Endometrial microvascular endothelial cells (primary cell): ENCODE data around the gene RHOD. TPM values are rescaled to one million over a fixed set of nuclear protein-coding genes. Genes with fewer than 3 reads are reported as not detected.

Experiments used
- in situ Hi-C: cut with HindIII; loops from 2 replicates; pipeline ENCODE4 v1.10.0; 2017; ENCODE audit warnings: low sequenced_read_pairs, low pct_unique_long_range_greater_than_20kb; ENCODE audit errors: inconsistent ontology term
- total RNA-seq: library from RNA; depleted of rRNA; stranded (reverse); fragments of >200 nt; gene quantifications from one replicate; pipeline ENCODE4 v1.2.3, GENCODE V29; 2015; ENCODE audit errors: inconsistent ontology term

Gene RHOD
- total RNA-seq, 1 donor from 2014 or later: 11.1 TPM

DNA sequence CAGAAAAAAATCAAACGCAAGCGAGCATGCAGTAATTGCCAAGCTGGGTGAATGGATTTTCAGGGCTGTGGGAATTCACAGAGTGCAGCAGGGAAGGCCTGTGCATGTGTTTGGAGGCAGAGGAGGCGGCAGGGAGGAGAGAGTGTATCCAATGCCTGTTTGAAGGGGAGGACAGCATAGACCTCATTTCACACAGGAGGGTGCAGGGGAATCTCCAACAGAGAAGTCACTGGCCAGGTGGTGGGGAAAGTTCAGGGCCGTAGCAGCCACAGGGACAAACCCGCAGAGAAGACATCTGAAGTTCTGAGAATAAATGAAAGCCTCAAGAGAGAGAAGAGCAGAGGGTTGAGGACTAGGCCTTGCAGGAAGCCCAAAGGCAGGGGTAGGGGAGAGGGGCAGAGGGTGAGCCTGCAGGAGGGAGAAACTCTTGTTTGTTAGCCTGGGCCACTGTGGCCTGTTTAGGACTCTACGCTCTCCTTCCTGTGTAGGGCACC is 43.2 kb downstream of the RHOD start:
- in situ Hi-C loops: no loop called here

DNA sequence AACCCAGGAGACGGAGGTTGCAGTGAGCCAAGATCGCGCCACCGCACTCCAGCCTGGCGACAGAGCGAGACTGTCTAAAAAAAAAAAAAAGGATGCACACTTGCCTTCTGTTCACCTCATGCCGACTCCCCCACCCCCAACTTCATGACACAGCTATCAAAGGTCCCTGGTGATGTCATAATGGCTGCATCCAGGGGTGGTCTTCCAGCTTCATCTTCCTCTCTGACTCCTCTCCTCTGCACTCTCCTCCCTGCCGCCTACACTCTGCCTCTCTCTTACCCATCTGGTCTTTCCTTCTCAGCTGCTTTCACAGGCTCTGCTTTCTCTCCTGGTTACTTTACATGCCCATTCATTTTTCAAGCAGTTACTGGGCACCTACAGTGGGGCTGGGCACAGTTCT is 46.0 kb downstream of the RHOD start:
- in situ Hi-C loops: no loop called here

DNA sequence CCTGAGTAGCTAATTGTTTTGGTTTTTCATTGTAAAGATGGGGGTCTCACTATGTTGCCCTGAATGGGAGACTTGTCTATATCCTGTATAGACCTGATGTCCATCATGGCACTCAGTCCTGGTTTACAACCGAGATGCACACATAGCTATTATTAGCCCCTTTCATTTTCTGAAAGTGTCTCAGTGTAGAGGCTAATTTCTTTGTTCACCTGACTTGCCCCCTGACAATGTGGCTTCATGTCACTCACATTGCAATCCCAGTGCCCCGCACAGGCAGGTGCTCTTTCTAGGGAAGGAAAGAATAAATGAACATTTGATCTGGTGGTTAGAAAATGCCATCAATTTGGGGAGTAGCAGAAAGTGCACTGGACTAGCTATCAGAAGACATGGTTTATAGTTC is 49.3 kb downstream of the RHOD start:
- in situ Hi-C loops: no loop called here

DNA sequence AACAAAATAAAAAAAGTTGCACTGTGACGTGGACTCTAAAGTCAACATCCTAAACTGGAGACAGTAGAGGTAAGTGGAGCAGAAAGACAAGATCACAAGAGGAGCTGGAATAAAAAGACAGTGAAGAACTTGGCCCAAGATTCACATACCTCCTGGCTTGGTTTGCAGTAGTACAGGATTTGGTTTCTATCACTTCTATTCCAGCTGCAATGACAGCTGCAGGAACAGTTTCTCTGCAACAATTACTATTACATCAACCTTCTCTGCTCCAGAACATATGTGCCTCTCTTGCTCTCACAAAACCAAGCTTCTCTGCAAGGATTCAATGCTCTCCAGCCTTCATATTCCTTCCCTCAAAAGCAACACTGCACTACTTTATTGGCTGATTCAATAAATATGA is 54.6 kb downstream of the RHOD start:
- in situ Hi-C loops: no loop called here

DNA sequence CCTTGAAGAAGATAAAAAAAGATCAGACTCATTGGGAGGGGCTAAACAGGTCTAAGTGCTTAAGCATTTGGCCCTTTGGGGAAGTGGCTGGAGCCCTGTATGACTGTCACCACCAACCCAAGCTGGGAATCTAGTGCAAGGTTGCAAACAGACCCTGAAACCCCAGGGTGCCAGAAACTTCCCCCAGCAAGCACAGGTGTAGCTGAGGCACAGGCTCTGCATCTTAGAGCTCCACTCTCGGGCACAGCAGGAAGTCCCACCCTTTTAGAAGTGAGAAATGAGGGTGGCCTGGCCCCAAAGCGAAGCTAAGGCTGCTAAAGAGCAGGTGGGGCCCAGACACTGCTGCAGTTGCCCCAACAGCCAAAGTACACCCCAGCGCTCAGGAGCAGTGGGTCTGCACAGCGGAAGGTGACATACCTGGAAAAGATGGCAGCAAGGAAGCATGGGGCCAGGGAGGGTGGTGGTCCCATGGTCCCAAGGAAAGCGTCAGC is 56.6 kb downstream of the RHOD start:
- in situ Hi-C loops: no loop called here

DNA sequence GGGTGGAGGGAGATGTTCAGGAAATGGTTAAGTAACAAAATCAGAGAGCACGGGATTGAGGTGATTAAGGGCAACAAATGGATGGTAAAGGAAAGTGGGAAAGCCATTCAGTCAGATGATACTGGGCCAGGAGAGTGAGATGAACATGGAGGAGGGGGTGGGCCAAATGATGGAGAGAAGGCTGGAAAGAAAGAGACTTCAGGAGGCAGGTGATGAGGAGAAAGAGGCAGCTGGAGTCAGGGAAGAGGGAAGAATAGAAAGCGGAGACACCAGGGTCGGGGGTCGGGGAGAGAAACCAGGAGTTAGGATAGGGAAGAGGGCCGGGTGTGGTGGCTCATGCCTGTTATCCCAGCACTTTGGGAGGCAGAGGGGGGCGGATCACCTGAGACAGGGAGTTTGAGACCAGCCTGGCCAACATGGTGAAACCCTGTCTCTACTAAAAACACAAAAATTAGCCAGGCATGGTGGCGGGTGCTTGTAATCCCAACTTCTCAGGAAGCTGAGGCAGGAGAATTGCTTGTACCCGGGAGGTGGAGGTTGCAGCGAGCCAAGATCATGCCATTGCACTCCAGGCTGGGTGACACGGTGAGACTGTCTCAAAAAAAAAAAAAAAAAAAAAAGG is 57.7 kb downstream of the RHOD start:
- in situ Hi-C loops: no loop called here

DNA sequence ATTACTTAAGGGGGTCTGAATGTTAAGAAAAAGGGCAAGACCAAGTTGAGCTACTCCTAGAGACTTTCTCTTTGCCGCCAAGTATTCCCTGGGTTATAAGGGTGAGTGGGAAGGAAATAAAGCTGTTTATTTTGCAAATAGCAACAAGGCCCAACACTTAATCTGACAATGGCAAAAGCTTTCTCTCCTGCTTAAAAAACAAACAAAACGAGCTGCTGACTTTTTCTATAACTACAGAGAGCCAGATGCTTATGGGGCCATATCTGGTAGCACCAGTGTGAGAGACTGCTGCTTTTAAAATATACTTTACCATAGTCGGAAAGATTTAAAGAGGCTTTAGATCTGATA is 60.1 kb downstream of the RHOD start:
- in situ Hi-C loops: no loop called here

DNA sequence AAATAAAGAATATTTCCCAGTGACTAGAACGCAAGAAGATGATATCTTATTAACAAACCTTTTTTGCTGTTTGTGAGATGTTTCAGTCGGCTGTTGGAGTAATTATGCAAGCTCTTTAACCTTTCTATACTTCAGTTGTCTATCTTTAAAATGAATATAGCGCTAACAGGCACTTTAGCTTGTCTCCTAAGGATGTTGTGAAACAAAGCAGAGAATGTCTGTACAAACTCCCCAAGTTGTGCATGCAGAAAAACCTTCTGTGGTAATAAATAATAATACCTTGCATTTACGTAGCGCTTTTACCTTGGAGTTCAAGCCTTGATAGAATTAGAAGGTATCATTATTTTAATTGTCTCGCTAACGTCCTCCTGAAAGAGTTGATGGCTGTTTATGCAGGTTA is 60.5 kb downstream of the RHOD start:
- in situ Hi-C loops: no loop called here

DNA sequence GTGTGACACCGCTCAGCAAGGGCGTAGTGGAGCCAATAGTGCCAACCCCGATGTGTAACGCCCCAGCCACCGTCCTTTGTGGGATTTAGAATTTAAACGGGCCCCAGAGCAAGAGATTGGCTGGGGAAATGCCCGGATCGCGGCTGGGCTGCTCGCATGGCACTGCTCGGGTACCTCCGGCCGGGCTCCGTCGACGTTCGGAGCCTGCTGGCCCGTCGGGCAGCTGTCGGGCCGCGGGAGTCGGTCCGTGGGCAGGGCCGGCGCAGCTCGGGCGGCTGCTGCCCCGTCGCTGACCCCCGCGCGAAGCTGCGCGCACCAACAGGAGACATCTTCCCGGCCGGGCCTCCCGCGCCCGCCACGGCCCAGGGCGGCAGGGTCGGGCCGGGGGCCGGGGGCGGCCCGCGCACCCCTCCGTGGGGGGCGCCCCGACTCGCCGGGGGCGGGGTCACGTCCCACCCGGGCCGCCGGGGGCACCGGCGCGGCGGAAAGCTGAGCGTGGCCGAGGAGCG is 61.1 kb downstream of the RHOD start:
- in situ Hi-C loops: no loop called here

DNA sequence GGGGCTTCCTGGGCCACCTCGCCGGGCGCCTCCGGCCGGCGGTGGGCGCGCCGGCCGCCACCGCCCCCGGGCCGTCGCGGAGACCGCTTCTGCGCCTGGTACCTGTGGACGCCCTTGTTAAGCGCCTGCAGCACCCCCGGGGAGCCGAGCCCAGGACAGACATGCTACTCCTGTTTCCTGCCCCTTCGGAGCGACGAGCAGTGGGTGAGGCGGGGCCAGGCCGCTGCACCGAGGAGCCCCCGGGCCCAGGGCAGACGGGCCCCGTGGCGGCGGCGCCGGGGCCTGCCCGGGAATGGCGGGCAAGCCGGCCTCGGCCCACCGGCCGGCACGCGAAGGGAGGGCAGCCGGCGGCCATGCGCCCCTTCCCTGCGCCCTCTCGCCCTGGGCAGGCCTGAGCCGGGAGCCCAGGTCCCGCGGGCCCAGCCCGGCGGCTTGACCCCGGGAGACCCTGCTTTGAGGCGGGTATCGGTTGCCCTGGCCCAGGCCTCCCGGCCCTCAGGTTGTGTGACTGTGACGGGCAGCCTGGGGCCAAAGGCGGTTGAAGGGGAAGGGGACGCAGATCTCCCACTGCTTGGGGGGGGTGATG is 61.6 kb downstream of the RHOD start:
- in situ Hi-C loops: no loop called here

DNA sequence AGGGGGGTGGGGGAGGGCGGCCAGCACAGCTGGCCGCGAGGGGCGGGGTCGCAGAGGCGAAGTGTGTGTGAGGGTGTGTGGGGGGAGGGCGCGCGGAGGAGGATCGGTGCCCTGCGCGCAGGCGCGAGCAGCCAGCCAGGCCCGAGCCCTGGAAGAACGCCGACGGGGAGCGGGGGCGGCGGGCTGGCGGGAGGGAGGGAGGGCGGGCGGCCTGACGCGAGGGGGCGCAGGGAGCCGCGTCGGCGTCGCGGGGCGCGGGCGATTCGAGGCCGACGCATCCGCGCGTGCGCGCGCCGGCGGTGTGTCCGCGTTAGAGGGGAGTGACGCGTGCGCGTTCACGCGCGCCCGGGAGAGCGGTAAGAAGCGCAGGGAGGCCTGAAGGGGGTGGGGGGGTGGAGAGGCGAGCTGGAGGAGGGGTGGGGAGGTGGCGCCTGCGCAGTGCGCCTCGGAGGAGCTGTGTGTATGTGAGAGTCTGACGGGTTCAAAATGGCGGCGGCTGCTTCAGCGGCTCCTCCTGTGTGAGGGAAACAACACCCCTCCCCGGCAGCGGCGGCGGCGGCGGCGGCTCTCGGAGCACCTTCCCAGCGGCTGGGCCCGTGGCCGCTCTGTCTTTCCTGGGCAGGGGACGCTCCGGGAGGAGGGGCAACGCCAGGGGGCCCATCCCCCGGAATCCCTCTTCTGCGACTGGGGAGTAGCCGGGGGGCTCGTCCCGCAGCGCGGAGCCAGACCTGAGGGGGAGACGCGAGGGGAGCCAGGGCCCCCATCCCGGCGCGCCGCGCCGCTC is 62.3 kb downstream of the RHOD start, which contains the start of gene KDM2A:
KDM2A (plus strand) TSS at position 463 of the 784 bp plus-strand sequence. CDS start 2,054 bp downstream, outside the sequence.
- in situ Hi-C loops: no loop called here

DNA sequence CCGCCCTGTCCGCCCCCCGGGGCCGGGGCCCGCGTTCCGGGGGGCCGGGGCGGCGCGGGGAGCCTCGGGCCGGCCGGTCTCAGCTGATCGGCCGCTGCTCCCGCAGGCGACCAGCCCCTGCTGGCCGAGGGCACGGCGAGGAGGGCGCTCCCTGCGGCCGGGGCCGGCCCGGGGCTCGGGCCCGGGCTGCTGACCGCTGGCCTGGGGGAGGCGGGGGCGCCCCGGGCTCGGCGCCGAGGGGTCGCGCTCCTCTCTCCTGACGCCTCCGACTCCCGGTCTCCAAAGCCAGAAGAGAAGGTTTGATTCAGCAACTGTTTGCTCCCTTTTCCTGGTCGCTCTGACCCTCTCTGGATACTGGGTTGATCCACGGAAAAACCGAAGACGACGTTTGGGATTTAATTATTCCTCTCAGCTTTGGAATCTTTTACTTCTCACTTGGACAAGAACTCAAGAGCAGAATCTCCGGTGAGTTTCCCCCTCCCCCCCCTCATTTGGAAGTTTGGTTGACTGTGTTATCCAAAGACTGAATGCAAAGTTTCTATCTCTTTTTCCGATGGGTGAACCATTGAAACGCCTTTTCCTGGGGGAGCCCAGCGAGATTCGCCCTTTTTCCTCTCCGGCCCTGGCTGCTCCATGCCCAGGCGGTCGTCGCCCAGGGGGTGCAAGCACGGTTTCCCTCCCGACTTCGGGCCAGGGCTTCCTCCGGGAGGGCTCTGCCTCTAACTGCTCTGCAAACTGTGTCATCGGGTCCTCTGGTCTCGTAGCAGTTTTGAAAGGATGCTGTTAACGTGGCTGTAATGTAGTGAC is 63.1 kb downstream of the RHOD start:
- in situ Hi-C loops: no loop called here

DNA sequence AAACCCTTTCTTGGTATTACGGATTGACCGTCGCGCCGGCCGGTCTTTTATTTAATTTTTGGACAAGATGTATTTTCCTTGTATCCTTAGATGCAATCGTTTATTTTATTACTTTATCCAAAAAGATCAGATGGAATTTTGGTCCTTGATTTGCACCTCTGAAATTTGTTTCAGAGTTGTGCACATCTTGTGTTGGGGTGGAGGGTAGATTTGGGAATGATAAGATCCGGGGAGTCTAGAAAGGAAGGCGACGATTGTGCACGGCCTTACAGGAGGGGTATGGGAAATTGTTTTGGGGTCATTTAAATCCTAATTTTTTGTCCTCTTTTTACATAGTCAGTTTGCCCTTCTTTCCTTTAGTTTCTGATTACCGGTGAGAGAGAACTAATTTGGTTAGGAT is 63.8 kb downstream of the RHOD start:
- in situ Hi-C loops: no loop called here

DNA sequence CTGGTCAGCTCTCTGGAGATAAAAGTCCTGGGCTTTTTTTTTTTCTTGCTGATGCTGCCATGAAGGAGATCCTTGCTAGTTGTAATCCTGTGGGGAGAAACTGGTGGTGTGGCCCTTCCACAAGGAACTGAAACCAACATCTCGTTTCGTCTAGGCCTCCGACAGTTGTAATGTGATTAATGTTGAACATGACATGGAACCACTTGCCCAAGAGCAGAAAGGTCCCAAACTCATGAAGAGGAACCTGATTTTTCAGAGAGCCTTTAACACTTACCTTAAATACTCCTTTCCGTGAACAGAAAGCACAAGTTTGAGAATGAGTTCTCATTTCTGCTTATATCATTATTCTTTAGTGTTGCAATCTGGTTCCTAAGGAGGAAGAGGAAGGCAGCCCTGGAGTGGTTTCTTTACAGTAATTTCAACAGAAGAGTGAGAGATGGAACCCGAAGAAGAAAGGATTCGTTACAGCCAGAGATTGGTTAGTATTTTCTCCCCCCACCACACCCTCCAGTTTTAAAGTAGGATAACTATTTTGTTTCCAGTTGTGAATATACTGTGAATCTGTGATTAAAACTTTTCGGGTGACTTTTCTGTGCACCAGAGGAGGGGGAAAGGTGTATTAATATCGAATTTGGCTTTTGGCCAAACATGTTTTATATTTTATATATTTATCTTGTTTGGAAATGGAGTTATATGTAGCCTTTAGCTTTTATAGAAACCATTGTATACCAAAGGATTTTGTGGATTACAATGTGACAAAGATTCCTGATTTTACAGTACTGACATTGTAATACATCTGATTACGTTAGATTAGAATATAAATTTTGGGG is 64.4 kb downstream of the RHOD start:
- in situ Hi-C loops: no loop called here

Other genes with a start within 250 kb of the RHOD start
- 27.9 TPM for gene RCE1, start 213.4 kb upstream of the RHOD start, total RNA-seq
- gene LRFN4, start 199.8 kb upstream of the RHOD start, total RNA-seq: 37.5 TPM
- gene PC, start 98.5 kb upstream of the RHOD start, total RNA-seq: 22.1 TPM
- not detected for gene C11orf86, start 81.5 kb upstream of the RHOD start, total RNA-seq
- not detected for gene SYT12, start 33.7 kb upstream of the RHOD start, total RNA-seq
- gene KDM2A, start 62.4 kb downstream of the RHOD start, total RNA-seq: 39.8 TPM
- 70.4 TPM for gene GRK2, start 209.6 kb downstream of the RHOD start, total RNA-seq
- 19.7 TPM for gene ANKRD13D, start 232.5 kb downstream of the RHOD start, total RNA-seq
- gene SSH3, start 246.7 kb downstream of the RHOD start, total RNA-seq: 10.1 TPM